MV-4-11 (cell line): Measurements from ENCODE around the gene SIT1.
A peak's percentile ranks its signal among the peaks of the same experiment; 100 is the strongest.
"Not testable (repeated sequence)": the region's sequence is repeated elsewhere in the genome, so short reads cannot be mapped to it uniquely, and the experiment has no call there.

Experiments used
- DNase-seq: peaks from one replicate; lab custom pipeline; 2025; lab: John Stamatoyannopoulos, UW

SIT1 gene

GRCh38 chr9:35637427-35637955, 13.2 kb downstream of the SIT1 start:
- not testable (repeated sequence) for DNase-seq

- not testable (repeated sequence) for DNase-seq
These were observed 13.9 kb downstream of the SIT1 start for GRCh38 chr9:35636877-35637246.

- DNase-seq = peak; percentile 65
These were observed 14.4 kb downstream of the SIT1 start for GRCh38 chr9:35636135-35636876.

GRCh38 chr9:35635730-35636129, 15.0 kb downstream of the SIT1 start:
- DNase-seq = peak; percentile 13

- DNase-seq = no peak
These were observed 21.1 kb downstream of the SIT1 start for GRCh38 chr9:35629597-35629996.

GRCh38 chr9:35628389-35628991, 22.2 kb downstream of the SIT1 start:
- no peak for DNase-seq

- no peak for DNase-seq
These were observed 23.2 kb downstream of the SIT1 start for GRCh38 chr9:35627575-35627974.

- no peak for DNase-seq
These were observed 31.0 kb downstream of the SIT1 start for GRCh38 chr9:35619800-35620158.

GRCh38 chr9:35618854-35619799, 31.6 kb downstream of the SIT1 start:
- DNase-seq = peak; percentile 99

GRCh38 chr9:35618325-35618727, 32.4 kb downstream of the SIT1 start, which contains the start of gene CD72:
CD72 (minus strand) TSS chr9:35618413; CDS start chr9:35618303, 110 bp downstream.
- peak; percentile 74 for DNase-seq

GRCh38 chr9:35617548-35617947, 33.2 kb downstream of the SIT1 start:
- no peak for DNase-seq

GRCh38 chr9:35616681-35617459, 33.9 kb downstream of the SIT1 start:
- DNase-seq = peak; percentile 55

GRCh38 chr9:35615981-35616680, 34.6 kb downstream of the SIT1 start:
- no peak for DNase-seq

- no peak for DNase-seq
These were observed 37.9 kb downstream of the SIT1 start for GRCh38 chr9:35612843-35613242.

- not testable (repeated sequence) for DNase-seq
These were observed 38.7 kb downstream of the SIT1 start for GRCh38 chr9:35612066-35612465.

- peak; percentile 21 for DNase-seq
These were observed 39.4 kb downstream of the SIT1 start for GRCh38 chr9:35611230-35611797.

GRCh38 chr9:35609820-35610163, 40.9 kb downstream of the SIT1 start:
- no peak for DNase-seq

- DNase-seq = no peak
These were observed 41.5 kb downstream of the SIT1 start for GRCh38 chr9:35609001-35609819.

GRCh38 chr9:35608221-35608620, 42.5 kb downstream of the SIT1 start:
- DNase-seq = no peak

- DNase-seq = no peak
These were observed 44.0 kb downstream of the SIT1 start for GRCh38 chr9:35606726-35607125.
